ENCODE results near the gene FNDC3A.
"Not testable (repeated sequence)": the region's sequence is repeated elsewhere in the genome, so short reads cannot be mapped to it uniquely, and the experiment has no call there.

Gene FNDC3A

DNA sequence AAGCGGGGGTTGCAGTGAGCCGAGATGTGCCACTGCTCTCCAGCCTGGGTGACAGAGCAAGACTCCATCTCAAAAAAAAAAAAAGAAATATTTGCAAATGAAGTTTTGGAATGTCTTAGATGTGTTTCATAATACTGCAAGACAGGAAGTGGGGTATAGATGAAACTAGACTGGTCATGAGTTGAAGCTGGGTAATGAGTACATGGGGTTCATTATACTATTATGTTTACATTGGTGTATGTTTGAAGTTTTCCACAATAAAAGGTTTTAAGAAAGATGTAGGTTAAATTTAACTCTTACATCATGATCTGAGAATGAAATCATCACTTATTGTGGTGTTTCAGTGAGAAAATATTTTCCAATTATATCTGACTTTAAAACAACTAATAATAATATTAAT is 19.0 kb downstream of the FNDC3A start:
- H3K9me3 Mint-ChIP-seq = peaks cover 23% of the 10 kb centered on the region
- no peak for DNase-seq
- H3K4me3 Mint-ChIP-seq = no peak overlapping the region
- no peaks in the 10 kb centered on the region for H3K27me3 Mint-ChIP-seq
- H3K4me1 Mint-ChIP-seq (ENCODE audit: low read depth) = peaks cover 50% of the 10 kb centered on the region
- H3K36me3 Mint-ChIP-seq (ENCODE audit: low read depth) = peaks cover 74% of the 10 kb centered on the region
- H3K27ac Mint-ChIP-seq = peak overlapping the region; percentile 44

DNA sequence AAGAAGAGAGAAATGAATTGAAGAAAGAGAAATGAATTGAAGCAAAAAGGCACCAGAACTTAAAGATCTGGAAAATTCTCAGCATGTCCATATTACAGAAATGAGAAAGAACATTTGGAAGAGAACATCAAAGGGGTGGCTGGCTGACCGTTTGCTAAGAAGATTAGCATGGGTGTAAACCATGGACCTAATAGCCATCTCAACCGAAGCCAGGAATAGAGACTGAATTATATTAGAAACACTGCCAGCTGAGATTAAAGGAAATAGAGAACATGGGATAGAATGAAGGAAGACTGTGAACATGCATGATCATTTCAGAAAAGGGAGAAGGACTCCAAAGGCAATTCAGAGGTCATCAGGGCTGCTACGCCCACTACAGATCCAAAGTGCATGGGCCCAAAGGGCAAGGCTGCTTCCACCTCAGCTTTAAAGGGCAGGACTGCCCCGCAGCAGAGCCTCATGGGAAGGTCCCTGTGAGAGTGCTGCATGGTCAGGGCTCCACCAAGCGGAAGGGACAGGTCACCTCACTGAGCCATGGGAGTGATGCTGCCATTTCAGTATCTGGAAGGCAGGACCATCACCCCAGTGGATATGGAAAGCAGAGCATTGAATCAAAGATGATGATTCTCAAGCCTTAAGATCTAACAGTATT is 23.1 kb downstream of the FNDC3A start:
- H3K4me1 Mint-ChIP-seq (ENCODE audit: low read depth) = peaks cover 42% of the 10 kb centered on the region
- no peak overlapping the region for H3K4me3 Mint-ChIP-seq
- no peak overlapping the region for H3K27ac Mint-ChIP-seq
- H3K9me3 Mint-ChIP-seq = peaks cover 35% of the 10 kb centered on the region
- DNase-seq = no peak
- H3K36me3 Mint-ChIP-seq (ENCODE audit: low read depth) = peaks cover 74% of the 10 kb centered on the region
- no peaks in the 10 kb centered on the region for H3K27me3 Mint-ChIP-seq

DNA sequence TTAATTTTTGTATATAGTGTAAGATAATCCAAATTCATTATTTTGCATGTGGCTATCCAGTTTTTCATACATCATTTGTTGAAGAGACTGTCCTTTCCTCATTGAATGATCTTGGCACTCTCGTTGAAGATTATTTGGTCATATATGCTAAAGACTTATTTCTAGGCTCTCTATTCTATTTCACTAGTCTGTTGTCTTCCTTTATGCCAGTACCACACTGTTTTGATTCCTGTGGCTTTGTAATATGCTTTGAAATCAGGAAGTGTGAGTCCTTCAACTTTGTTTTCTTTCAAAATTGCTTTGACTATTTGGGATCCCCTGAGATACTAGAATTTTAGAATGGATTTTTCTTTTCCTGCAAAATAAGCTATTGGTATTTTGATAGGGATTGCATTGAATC is 24.5 kb downstream of the FNDC3A start:
- Mint-ChIP-seq H3K36me3 (ENCODE audit: low read depth) (peaks cover 70% of the 10 kb centered on the region), H3K27me3 (no peaks in the 10 kb centered on the region), H3K4me3 (no peak overlapping the region), H3K9me3 (peaks cover 35% of the 10 kb centered on the region), H3K27ac (no peak overlapping the region), H3K4me1 (ENCODE audit: low read depth) (peaks cover 34% of the 10 kb centered on the region)
- DNase-seq = no peak

DNA sequence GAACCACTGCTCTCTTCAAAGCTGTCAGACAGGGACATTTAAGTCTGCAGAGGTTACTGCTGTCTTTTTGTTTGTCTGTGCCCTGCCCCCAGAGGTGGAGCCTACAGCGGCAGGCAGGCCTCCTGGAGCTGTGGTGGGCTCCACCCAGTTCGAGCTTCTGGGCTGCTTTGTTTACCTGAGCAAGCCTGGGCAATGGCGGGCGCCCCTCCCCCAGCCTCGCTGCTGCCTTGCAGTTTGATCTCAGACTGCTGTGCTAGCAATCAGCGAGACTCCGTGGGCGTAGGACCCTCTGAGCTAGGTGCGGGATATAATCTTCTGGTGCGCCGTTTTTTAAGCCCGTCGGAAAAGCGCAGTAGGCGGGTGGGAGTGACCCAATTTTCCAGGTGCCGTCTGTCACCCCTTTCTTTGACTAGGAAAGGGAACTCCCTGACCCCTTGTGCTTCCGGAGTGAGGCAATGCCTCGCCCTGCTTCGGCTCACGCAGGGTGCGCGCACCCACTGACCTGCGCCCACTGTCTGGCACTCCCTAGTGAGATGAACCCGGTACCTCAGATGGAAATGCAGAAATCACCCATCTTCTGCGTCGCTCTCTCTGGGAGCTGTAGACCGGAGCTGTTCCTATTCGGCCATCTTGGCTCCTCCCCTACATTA is 43.4 kb downstream of the FNDC3A start:
- Mint-ChIP-seq H3K4me1 (ENCODE audit: low read depth) (peaks cover 32% of the 10 kb centered on the region), H3K36me3 (ENCODE audit: low read depth) (peaks cover 63% of the 10 kb centered on the region)
- DNase-seq, H3K4me3 Mint-ChIP-seq, H3K9me3 Mint-ChIP-seq, H3K27me3 Mint-ChIP-seq, H3K27ac Mint-ChIP-seq: not testable (repeated sequence)

DNA sequence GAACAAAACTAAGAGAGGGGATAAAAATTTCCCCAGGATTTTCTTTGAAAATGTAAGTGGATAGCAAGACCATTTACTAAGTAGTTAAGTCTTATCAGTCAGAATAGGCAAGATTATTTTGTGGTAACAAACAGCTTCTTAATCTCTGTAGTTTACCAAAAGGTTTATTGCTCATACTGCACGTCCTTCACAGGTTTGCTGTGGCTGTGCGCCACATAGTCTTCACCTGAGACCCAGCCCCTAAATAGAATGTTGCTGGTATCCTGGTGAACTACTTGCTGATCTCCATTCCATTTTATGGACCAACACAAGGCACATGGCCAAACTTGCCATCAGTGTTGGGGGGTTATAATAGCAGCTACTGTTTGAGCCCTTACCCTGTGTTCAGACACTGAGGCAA is 44.6 kb downstream of the FNDC3A start:
- Mint-ChIP-seq H3K27me3 (no peaks in the 10 kb centered on the region), H3K9me3 (no peaks in the 10 kb centered on the region), H3K4me3 (no peak overlapping the region), H3K27ac (peak overlapping the region; percentile 27), H3K4me1 (ENCODE audit: low read depth) (peaks cover 34% of the 10 kb centered on the region), H3K36me3 (ENCODE audit: low read depth) (peaks cover 68% of the 10 kb centered on the region)
- DNase-seq = no peak

DNA sequence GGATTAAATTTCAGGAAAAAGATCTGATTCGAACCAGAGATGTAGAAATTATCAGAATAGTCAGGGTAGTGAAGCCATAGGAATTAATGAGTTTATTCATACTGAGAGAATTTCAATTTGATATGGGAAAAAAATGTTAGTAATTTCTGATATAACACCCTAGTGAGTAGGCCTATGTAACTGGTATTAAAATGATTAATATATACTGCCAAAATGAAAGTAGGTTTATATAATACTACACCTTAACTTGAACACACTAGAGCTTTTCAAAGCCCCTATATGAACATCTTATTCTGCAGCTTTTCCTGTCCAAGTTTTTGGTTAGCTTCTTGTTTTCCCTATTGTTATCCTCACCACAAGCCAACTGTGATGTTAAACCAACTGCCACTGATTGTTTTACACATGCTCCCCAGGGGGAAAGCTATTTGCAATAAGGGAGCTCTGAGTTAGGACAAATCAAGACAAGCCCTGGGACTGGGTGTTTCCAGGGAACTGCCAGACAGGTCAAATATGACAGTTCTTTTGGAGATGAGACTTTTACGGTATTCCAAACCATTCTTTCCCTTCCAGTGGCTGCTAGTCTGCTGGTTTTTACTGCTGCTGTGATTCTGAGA is 45.3 kb downstream of the FNDC3A start:
- peak overlapping the region; percentile 87 for H3K27ac Mint-ChIP-seq
- peaks cover 71% of the 10 kb centered on the region for H3K36me3 Mint-ChIP-seq (ENCODE audit: low read depth)
- H3K27me3 Mint-ChIP-seq = no peaks in the 10 kb centered on the region
- no peaks in the 10 kb centered on the region for H3K9me3 Mint-ChIP-seq
- H3K4me1 Mint-ChIP-seq (ENCODE audit: low read depth) = peaks cover 35% of the 10 kb centered on the region
- no peak overlapping the region for H3K4me3 Mint-ChIP-seq
- DNase-seq = no peak

DNA sequence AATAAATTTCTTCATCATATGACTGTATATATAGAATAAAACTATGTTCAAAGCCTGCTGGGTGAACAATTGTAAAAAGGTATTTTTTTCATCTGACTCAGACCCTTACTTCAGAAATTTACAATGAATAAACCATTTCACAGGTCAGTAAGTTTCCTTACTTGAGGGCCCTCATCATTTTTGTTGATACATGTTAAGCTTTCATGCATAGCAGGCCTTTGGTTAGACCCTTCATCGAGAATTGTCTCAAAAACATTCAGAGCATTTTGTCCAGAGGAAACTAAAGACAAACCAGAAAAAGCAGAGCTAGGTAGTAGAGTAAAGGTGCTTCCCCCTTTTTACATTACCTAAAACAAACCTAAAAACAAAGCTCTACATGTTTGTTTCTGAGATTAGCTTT is 46.2 kb downstream of the FNDC3A start:
- no peak overlapping the region for H3K4me3 Mint-ChIP-seq
- H3K4me1 Mint-ChIP-seq (ENCODE audit: low read depth) = peaks cover 41% of the 10 kb centered on the region
- no peak for DNase-seq
- H3K9me3 Mint-ChIP-seq = no peaks in the 10 kb centered on the region
- peak overlapping the region; percentile 67 for H3K27ac Mint-ChIP-seq
- peaks cover 79% of the 10 kb centered on the region for H3K36me3 Mint-ChIP-seq (ENCODE audit: low read depth)
- no peaks in the 10 kb centered on the region for H3K27me3 Mint-ChIP-seq

DNA sequence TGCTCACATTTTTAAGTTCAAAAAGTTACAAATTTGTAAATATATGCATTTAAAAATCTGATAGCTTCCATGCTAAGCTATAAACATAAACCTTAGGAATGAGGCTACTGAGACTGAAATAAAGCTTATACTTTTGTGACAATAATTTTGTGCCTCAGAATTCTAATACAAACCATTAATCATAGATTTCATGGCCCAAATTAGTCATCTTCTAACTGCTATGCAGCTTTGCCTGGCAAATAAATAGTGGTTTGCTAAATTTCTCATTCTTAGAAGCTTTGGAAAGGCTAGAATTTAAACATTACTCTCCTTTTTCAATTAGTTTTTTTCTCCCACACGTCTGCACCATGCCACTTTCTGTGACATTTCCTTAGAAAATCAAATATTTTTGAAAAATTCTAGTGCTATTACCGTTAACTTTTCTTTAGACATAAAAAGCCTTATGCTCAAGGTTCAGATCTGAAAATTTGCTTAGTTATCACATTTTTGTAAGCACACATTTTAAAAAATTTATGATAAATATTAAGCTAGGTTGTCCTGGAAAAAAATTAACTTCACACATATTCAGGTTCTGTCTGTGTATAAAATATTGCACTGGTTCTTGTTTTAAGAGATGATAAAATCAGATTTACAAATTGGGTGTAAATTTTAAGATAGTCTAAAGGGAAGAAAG is 46.9 kb downstream of the FNDC3A start:
- DNase-seq = no peak
- Mint-ChIP-seq H3K36me3 (ENCODE audit: low read depth) (peaks cover 80% of the 10 kb centered on the region), H3K4me1 (ENCODE audit: low read depth) (peaks cover 45% of the 10 kb centered on the region), H3K4me3 (no peak overlapping the region), H3K27me3 (no peaks in the 10 kb centered on the region), H3K27ac (no peak overlapping the region), H3K9me3 (peaks cover 2% of the 10 kb centered on the region)

DNA sequence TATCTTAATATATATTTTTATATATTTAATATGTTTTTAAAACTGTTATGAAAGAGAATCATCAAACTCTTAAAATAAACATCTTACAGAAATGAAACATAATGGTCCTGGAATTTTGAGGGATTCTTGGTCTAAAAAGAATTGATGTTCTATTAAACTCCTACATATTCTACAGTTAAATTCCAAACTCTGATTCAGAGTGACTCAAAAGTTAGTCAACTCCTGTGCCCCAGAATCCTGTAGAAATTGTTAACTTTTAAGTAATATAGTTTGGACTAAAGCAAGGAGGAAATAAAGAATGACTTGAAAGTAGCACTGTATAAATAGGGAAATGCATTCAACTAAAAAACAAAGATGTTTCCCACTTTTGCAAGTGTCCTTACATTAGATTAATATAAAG is 47.7 kb downstream of the FNDC3A start:
- Mint-ChIP-seq H3K4me1 (ENCODE audit: low read depth) (peaks cover 47% of the 10 kb centered on the region), H3K9me3 (peaks cover 5% of the 10 kb centered on the region), H3K27ac (no peak overlapping the region), H3K27me3 (no peaks in the 10 kb centered on the region), H3K4me3 (no peak overlapping the region), H3K36me3 (ENCODE audit: low read depth) (peaks cover 79% of the 10 kb centered on the region)
- no peak for DNase-seq

DNA sequence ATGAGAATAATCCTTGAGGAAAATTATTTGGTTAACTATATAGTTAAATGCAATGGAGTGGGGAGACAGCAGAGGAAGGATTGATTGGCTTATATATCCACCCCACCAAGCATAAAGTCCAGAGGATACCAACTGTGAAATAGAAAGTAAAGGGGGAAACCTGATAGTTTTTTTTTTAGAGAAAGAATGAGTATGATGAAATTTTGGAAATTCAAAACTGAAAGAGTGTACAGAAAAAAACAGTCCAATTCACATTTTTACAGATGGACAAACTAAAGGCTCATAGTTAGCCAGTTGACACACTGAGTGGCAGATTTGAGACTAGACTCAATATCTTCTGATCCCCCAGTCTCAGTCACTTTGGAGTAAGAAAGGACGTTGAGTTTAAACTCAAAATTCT is 51.1 kb downstream of the FNDC3A start:
- peaks cover 46% of the 10 kb centered on the region for H3K4me1 Mint-ChIP-seq (ENCODE audit: low read depth)
- H3K36me3 Mint-ChIP-seq (ENCODE audit: low read depth) = peaks cover 80% of the 10 kb centered on the region
- H3K27ac Mint-ChIP-seq = no peak overlapping the region
- peaks cover 5% of the 10 kb centered on the region for H3K9me3 Mint-ChIP-seq
- no peaks in the 10 kb centered on the region for H3K27me3 Mint-ChIP-seq
- no peak overlapping the region for H3K4me3 Mint-ChIP-seq
- DNase-seq = no peak

DNA sequence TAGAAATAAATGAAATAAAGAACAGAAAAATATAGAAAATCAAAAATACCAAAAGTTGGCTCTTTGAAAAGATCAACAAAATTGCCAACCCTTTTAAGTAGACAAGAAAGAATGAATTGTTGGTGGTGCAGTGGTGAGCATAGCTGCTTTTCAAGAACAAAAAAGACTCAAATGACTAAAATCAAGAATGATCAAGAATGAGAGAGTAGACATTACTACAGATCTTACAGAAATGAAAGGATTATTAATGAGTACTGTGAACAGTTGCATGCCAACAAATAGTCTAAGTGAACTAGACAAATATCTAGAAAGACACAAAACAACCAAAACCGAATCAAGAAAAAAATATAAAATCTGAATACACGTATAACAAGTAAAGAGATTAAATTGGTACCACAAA is 53.9 kb downstream of the FNDC3A start:
- H3K27me3 Mint-ChIP-seq = no peaks in the 10 kb centered on the region
- H3K9me3 Mint-ChIP-seq = peaks cover 5% of the 10 kb centered on the region
- no peak overlapping the region for H3K4me3 Mint-ChIP-seq
- peaks cover 62% of the 10 kb centered on the region for H3K36me3 Mint-ChIP-seq (ENCODE audit: low read depth)
- peaks cover 35% of the 10 kb centered on the region for H3K4me1 Mint-ChIP-seq (ENCODE audit: low read depth)
- DNase-seq = no peak
- H3K27ac Mint-ChIP-seq = no peak overlapping the region

DNA sequence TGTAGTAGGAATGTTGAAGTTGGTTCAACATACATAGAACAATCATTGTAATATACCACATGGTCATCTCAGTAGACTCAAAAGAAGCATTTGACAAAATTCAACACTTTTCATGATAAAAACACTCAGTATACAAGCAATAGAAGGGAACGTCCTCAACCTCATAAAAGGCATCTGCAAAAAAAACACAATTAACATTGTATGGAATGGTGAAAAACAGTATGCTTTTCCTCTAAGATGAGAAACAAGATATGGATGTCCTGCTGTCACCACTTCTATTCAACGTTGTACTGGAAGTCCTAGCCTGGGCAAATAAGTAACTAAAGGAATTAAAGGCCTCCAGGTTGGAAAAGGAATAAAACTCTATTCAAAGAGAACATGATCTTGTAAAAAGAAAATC is 54.5 kb downstream of the FNDC3A start:
- H3K4me1 Mint-ChIP-seq (ENCODE audit: low read depth) = peaks cover 35% of the 10 kb centered on the region
- no peak overlapping the region for H3K4me3 Mint-ChIP-seq
- H3K36me3 Mint-ChIP-seq (ENCODE audit: low read depth) = peaks cover 57% of the 10 kb centered on the region
- DNase-seq = no peak
- no peaks in the 10 kb centered on the region for H3K27me3 Mint-ChIP-seq
- peaks cover 5% of the 10 kb centered on the region for H3K9me3 Mint-ChIP-seq
- no peak overlapping the region for H3K27ac Mint-ChIP-seq

DNA sequence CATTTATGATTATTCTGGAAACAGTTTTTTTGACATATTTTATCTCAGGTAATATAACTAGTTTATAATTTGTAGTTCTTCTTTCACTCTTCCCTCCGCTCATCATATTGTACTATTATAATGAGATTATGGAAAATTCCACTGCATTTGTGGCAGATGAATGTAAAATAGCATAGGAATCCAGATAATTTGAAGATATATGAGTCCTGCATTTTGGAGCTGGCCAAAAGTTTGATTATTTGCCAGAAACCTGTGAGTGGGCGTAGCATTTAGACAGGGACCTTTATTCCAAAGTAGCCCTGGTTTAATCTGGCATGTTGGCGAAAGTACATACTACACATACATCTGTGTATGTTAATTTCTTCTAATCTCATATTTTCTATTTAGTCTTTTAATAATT is 65.2 kb downstream of the FNDC3A start:
- Mint-ChIP-seq H3K9me3 (no peaks in the 10 kb centered on the region), H3K27ac (no peak overlapping the region), H3K36me3 (ENCODE audit: low read depth) (peaks cover 61% of the 10 kb centered on the region), H3K4me1 (ENCODE audit: low read depth) (peaks cover 18% of the 10 kb centered on the region), H3K27me3 (no peaks in the 10 kb centered on the region), H3K4me3 (no peak overlapping the region)
- DNase-seq = no peak

DNA sequence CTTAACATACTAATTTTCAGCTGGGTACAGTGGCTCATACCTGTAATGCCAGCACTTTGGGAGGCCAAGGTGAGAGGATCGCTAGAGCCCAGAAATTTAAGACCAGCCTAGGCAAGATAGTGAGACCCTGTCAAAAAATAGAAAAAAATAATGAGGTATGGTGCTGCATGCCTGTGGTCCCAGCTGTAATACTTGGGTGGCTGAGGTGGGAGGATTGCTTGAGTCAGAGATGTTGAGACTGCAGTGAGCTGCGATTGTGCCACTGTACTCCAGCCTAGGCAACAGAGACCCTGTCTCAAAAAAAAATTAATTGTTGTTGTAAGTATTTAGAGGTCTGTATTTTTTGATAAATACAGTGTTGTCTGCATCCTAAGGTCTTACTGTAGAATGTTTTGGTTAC is 66.8 kb downstream of the FNDC3A start:
- no peak overlapping the region for H3K27ac Mint-ChIP-seq
- peaks cover 25% of the 10 kb centered on the region for H3K4me1 Mint-ChIP-seq (ENCODE audit: low read depth)
- H3K36me3 Mint-ChIP-seq (ENCODE audit: low read depth) = peaks cover 69% of the 10 kb centered on the region
- no peaks in the 10 kb centered on the region for H3K27me3 Mint-ChIP-seq
- no peaks in the 10 kb centered on the region for H3K9me3 Mint-ChIP-seq
- no peak overlapping the region for H3K4me3 Mint-ChIP-seq
- DNase-seq = no peak

DNA sequence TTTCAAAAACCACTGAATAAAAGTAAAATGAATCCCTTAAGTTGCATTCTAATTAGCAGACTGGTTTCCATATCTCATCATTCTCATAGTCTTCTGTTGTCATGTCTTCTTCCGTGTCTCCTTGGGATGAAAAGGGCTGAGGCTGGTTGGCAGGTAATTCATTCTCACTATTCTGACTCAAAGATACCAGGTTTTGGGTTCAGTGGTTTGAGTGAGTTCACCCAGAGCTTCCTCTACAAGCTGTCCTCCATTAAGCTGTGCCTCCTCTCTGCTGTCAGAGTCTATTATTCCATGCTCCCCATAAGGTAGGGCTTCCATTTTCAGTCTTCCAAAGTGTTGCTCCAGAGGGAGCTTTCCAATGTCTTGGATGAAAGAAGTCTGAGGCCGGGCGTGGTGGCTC is 68.3 kb downstream of the FNDC3A start:
- H3K4me3 Mint-ChIP-seq = no peak overlapping the region
- H3K36me3 Mint-ChIP-seq (ENCODE audit: low read depth) = peaks cover 72% of the 10 kb centered on the region
- peaks cover 38% of the 10 kb centered on the region for H3K4me1 Mint-ChIP-seq (ENCODE audit: low read depth)
- H3K9me3 Mint-ChIP-seq = peaks cover 2% of the 10 kb centered on the region
- no peak for DNase-seq
- no peaks in the 10 kb centered on the region for H3K27me3 Mint-ChIP-seq
- peak overlapping the region; percentile 34 for H3K27ac Mint-ChIP-seq

Measured in activated T-cell treated with anti-CD3 and anti-CD28 coated beads, Interleukin-2, amount 50 U/mL, for 24 hours (primary cell).